HEK293 (cell line): ENCODE results near the gene ZBTB24.

Experiments
- CTCF ChIA-PET: fragments of 350-600 bp; formaldehyde crosslinking; extraction: SDS; loops from one replicate; lab custom pipeline; 2021; ENCODE audit warnings: antibody characterized with exemption; lab: Yijun Ruan, JAX
- POLR2A ChIA-PET: fragments of 300-600 bp; formaldehyde crosslinking; extraction: SDS; loops from one replicate; lab custom pipeline; 2020; ENCODE audit warnings: antibody characterized with exemption, inconsistent platforms; lab: Yijun Ruan, JAX
- H3K27ac ChIP-seq: fragments of 200-500 bp; sonication (Bioruptor generic); 2 replicates; pipeline ENCODE4 v1.5.1; 2014; ENCODE audit warnings: low read depth, low read length, control low read depth, inconsistent platforms; ENCODE audit errors: extremely low read depth
- H3K36me3 ChIP-seq, 2 experiments: fragments of 200-500 bp in 1 of 2; sonication (Bioruptor generic) in 1 of 2; 1 replicate in 1 of 2; 2 replicates in 1 of 2; pipeline ENCODE4 v1.5.1; 2014 to 2017; ENCODE audit warnings: inconsistent platforms in 2 of 2, low read length in 2 of 2; ENCODE audit not compliant: control insufficient read depth in 2 of 2, insufficient read depth in 1 of 2
- H3K4me1 ChIP-seq: fragments of 200-500 bp; sonication (Bioruptor generic); 2 replicates; pipeline ENCODE4 v1.5.1; 2014; ENCODE audit warnings: mild to moderate bottlenecking, low read length, inconsistent platforms; ENCODE audit not compliant: control insufficient read depth, insufficient read depth
- H3K4me3 ChIP-seq: 2 replicates; pipeline ENCODE4 v1.5.1; 2011; ENCODE audit warnings: low read depth, mild to moderate bottlenecking, control low read depth, low read length, moderate library complexity
- H3K9me3 ChIP-seq: fragments of 200-500 bp; sonication (Bioruptor generic); 2 replicates; pipeline ENCODE4 v1.5.1; 2014; ENCODE audit warnings: low read depth, low read length, inconsistent platforms; ENCODE audit not compliant: control insufficient read depth, insufficient read depth
- GFI1B ChIP-seq: fragments of 450-650 bp; formaldehyde crosslinking; IDR thresholded peaks from 2 replicates; pipeline ENCODE4 v1.5.1; 2016; ENCODE audit warnings: missing biosample characterization, missing genetic modification characterization
- HOXA7 ChIP-seq: sonication (generic); formaldehyde crosslinking; IDR thresholded peaks from 2 replicates; pipeline ENCODE4 v1.8.1; 2022; ENCODE audit warnings: missing genetic modification reagents, borderline replicate concordance
- OVOL3 ChIP-seq: fragments of 450-650 bp; formaldehyde crosslinking; IDR thresholded peaks from 2 replicates; pipeline ENCODE4 v1.5.1; 2016; ENCODE audit warnings: missing biosample characterization, missing genetic modification characterization
- SALL2 ChIP-seq: fragments of 450-650 bp; formaldehyde crosslinking; IDR thresholded peaks from 2 replicates; pipeline ENCODE4 v1.5.0; 2017; ENCODE audit warnings: missing biosample characterization, mild to moderate bottlenecking, missing genetic modification characterization, borderline replicate concordance
- SCRT1 ChIP-seq: fragments of 450-650 bp; formaldehyde crosslinking; IDR thresholded peaks from 2 replicates; pipeline ENCODE4 v1.5.1; 2016; ENCODE audit warnings: missing biosample characterization, missing genetic modification characterization, borderline replicate concordance
- SP7 ChIP-seq: fragments of 450-650 bp; formaldehyde crosslinking; IDR thresholded peaks from 2 replicates; pipeline ENCODE4 v1.5.1; 2016; ENCODE audit warnings: missing biosample characterization, missing genetic modification characterization
- ZNF121 ChIP-seq: fragments of 450-650 bp; formaldehyde crosslinking; IDR thresholded peaks from 2 replicates; pipeline ENCODE4 v1.5.1; 2016; ENCODE audit warnings: missing biosample characterization, missing genetic modification characterization
- ZNF169 ChIP-seq: fragments of 450-650 bp; formaldehyde crosslinking; IDR thresholded peaks from 2 replicates; pipeline ENCODE4 v1.5.1; 2016; ENCODE audit warnings: missing biosample characterization, missing genetic modification characterization
- ZNF280C ChIP-seq: fragments of 450-650 bp; formaldehyde crosslinking; IDR thresholded peaks from 2 replicates; pipeline ENCODE4 v1.5.1; 2016; ENCODE audit warnings: missing biosample characterization, missing genetic modification characterization
- ZNF521 ChIP-seq: fragments of 450-650 bp; formaldehyde crosslinking; IDR thresholded peaks from 2 replicates; pipeline ENCODE4 v1.5.1; 2017; ENCODE audit warnings: missing biosample characterization, mild to moderate bottlenecking, missing genetic modification characterization
- ZNF571 ChIP-seq: fragments of 450-650 bp; formaldehyde crosslinking; IDR thresholded peaks from 2 replicates; pipeline ENCODE4 v1.5.0; 2017; ENCODE audit warnings: missing biosample characterization, missing genetic modification characterization
- ZNF596 ChIP-seq: fragments of 450-650 bp; IDR thresholded peaks from 2 replicates; pipeline ENCODE4 v1.5.0; 2018; ENCODE audit warnings: missing biosample characterization, mild to moderate bottlenecking, missing genetic modification characterization, moderate library complexity
- ZNF792 ChIP-seq: fragments of 450-650 bp; formaldehyde crosslinking; IDR thresholded peaks from 2 replicates; pipeline ENCODE4 v1.5.1; 2016; ENCODE audit warnings: missing biosample characterization, missing genetic modification characterization
- ZSCAN16 ChIP-seq: fragments of 450-650 bp; formaldehyde crosslinking; IDR thresholded peaks from 2 replicates; pipeline ENCODE4 v1.5.1; 2016; ENCODE audit warnings: missing biosample characterization, missing genetic modification characterization
- TF ChIP-seq, protein P1 (sequence below): fragments of 450-650 bp; formaldehyde crosslinking; IDR thresholded peaks from 2 replicates; pipeline ENCODE4 v1.5.1; 2016; ENCODE audit warnings: missing biosample characterization, missing genetic modification characterization
- TF ChIP-seq, protein P2 (sequence below): fragments of 450-650 bp; formaldehyde crosslinking; IDR thresholded peaks from 2 replicates; pipeline ENCODE4 v1.5.1; 2016; ENCODE audit warnings: missing biosample characterization, missing genetic modification characterization, borderline replicate concordance

Gene ZBTB24

GRCh38 chr6:109449064-109449794 lies 33.8 kb downstream of the ZBTB24 start (continued):
- TF ChIP-seq, protein P1, sequence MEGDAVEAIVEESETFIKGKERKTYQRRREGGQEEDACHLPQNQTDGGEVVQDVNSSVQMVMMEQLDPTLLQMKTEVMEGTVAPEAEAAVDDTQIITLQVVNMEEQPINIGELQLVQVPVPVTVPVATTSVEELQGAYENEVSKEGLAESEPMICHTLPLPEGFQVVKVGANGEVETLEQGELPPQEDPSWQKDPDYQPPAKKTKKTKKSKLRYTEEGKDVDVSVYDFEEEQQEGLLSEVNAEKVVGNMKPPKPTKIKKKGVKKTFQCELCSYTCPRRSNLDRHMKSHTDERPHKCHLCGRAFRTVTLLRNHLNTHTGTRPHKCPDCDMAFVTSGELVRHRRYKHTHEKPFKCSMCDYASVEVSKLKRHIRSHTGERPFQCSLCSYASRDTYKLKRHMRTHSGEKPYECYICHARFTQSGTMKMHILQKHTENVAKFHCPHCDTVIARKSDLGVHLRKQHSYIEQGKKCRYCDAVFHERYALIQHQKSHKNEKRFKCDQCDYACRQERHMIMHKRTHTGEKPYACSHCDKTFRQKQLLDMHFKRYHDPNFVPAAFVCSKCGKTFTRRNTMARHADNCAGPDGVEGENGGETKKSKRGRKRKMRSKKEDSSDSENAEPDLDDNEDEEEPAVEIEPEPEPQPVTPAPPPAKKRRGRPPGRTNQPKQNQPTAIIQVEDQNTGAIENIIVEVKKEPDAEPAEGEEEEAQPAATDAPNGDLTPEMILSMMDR (tag by site-specific recombination) = no peak
- TF ChIP-seq SP7 (tag by site-specific recombination) = no peak
- no peak for TF ChIP-seq ZNF521
- TF ChIP-seq ZNF121 (tag by site-specific recombination) = no peak
- TF ChIP-seq, protein P2, sequence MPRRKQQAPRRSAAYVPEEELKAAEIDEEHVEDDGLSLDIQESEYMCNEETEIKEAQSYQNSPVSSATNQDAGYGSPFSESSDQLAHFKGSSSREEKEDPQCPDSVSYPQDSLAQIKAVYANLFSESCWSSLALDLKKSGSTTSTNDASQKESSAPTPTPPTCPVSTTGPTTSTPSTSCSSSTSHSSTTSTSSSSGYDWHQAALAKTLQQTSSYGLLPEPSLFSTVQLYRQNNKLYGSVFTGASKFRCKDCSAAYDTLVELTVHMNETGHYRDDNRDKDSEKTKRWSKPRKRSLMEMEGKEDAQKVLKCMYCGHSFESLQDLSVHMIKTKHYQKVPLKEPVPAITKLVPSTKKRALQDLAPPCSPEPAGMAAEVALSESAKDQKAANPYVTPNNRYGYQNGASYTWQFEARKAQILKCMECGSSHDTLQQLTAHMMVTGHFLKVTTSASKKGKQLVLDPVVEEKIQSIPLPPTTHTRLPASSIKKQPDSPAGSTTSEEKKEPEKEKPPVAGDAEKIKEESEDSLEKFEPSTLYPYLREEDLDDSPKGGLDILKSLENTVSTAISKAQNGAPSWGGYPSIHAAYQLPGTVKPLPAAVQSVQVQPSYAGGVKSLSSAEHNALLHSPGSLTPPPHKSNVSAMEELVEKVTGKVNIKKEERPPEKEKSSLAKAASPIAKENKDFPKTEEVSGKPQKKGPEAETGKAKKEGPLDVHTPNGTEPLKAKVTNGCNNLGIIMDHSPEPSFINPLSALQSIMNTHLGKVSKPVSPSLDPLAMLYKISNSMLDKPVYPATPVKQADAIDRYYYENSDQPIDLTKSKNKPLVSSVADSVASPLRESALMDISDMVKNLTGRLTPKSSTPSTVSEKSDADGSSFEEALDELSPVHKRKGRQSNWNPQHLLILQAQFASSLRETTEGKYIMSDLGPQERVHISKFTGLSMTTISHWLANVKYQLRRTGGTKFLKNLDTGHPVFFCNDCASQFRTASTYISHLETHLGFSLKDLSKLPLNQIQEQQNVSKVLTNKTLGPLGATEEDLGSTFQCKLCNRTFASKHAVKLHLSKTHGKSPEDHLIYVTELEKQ (tag by site-specific recombination) = no peak
- TF ChIP-seq ZNF169 (tag by site-specific recombination) = no peak
- no peak for TF ChIP-seq OVOL3
- no peak for TF ChIP-seq GFI1B
- TF ChIP-seq SALL2 (tag by site-specific recombination) = no peak

DNA sequence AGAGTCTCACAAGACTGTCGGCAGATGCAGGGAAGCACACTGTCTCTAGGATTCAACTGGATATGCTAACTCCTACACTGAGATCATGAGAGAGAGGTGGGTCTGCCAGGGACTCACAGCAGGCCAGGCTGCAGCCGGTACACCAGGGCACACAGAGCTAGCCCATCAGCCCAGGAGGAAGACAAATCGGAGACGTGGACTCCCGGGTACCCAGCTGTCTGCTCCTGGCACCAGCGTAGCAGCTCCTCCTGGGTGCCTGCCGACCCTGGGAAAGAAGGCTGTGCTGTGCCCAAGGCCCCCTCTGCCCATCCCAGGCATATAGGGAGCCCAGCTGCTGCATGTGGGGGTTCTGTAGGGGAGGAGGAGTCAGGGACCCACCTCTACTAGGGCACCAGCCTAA lies 34.4 kb downstream of the ZBTB24 start:
- ChIA-PET CTCF (interaction anchor here (0.7 to 0.9 kb wide), 2 partner anchors 8 to 37 kb away, joined by 3 to 6 read pairs; no protein-coding TSS in a partner anchor), POLR2A (interaction anchor here (0.7 kb wide), 1 partner anchor 32 kb away, joined by 3 read pairs; no protein-coding TSS in a partner anchor)
- Histone ChIP-seq H3K27ac (no peak overlapping the region), H3K9me3 (no peaks in the 10 kb centered on the region), H3K4me1 (no peaks in the 10 kb centered on the region), H3K36me3 (peaks cover 0 to 57% of the 10 kb centered on the region in 2 experiments; a peak in 1 of 3 replicates)
- TF ChIP-seq ZNF792 (no peak), ZNF571 (no peak), ZSCAN16 (tag by site-specific recombination) (no peak), HOXA7 (CRISPR knock-in tag) (no peak), ZNF280C (tag by site-specific recombination) (no peak), SCRT1 (tag by site-specific recombination) (no peak), ZNF596 (tag by site-specific recombination) (no peak)
- TF ChIP-seq, all 188 proteins: peak for 0
- no peak overlapping the region for H3K4me3 ChIP-seq
